MM.1S (cell line): ENCODE data around the gene CACNB4.

Experiments used
- CTCF ChIP-seq: fragments of 300-600 bp; sonication (generic); IDR thresholded peaks from 2 replicates; pipeline ENCODE4 v1.5.1; 2016; ENCODE audit warnings: antibody characterized with exemption, low read length, mixed read lengths
- EZH2 ChIP-seq: fragments of 300-600 bp; sonication (generic); optimal IDR thresholded peaks from 2 replicates; pipeline ENCODE3; 2017; ENCODE audit warnings: low read depth, mild to moderate bottlenecking, antibody characterized with exemption, low read length, mixed read lengths
- EZH2phosphoT487 ChIP-seq: fragments of 300-600 bp; sonication (generic); IDR thresholded peaks from 2 replicates; pipeline ENCODE4 v1.6.1; 2018; ENCODE audit warnings: antibody characterized with exemption, low read length

GRCh38 chr2:151828890-151829324, 269.9 kb downstream of the CACNB4 start:
- TF ChIP-seq EZH2: no peak
- TF ChIP-seq CTCF: no peak
- no peak for TF ChIP-seq EZH2phosphoT487
